HEK293 (cell line): ENCODE results near the gene HERPUD2.

Experiments used
- CTCF ChIP-seq: fragments of 450-650 bp; formaldehyde crosslinking; IDR thresholded peaks from 2 replicates; pipeline ENCODE4 v1.5.1; 2016; ENCODE audit warnings: missing biosample characterization, missing genetic modification characterization
- REST ChIP-seq: fragments of 450-650 bp; formaldehyde crosslinking; IDR thresholded peaks from 2 replicates; pipeline ENCODE4 v1.5.1; 2016; ENCODE audit warnings: missing biosample characterization, missing genetic modification characterization
- SP2 ChIP-seq: fragments of 450-650 bp; formaldehyde crosslinking; IDR thresholded peaks from 2 replicates; pipeline ENCODE4 v1.5.1; 2016; ENCODE audit warnings: missing biosample characterization, missing genetic modification characterization
- ZNF530 ChIP-seq: fragments of 450-650 bp; formaldehyde crosslinking; IDR thresholded peaks from 2 replicates; pipeline ENCODE4 v1.5.1; 2016; ENCODE audit warnings: low read depth, missing biosample characterization, missing genetic modification characterization
- ZNF677 ChIP-seq: fragments of 450-650 bp; IDR thresholded peaks from 2 replicates; pipeline ENCODE4 v1.5.0; 2018; ENCODE audit warnings: missing biosample characterization, mild to moderate bottlenecking, missing genetic modification characterization, moderate library complexity

GRCh38 chr7:35588647-35589046 is 106.3 kb downstream of the HERPUD2 start:
- no peak for TF ChIP-seq CTCF (tag by site-specific recombination)
- no peak for TF ChIP-seq ZNF530
- no peak for TF ChIP-seq REST
- no peak for TF ChIP-seq SP2 (tag by site-specific recombination)
- TF ChIP-seq ZNF677 (tag by site-specific recombination), result no peak
